ENCODE measurements around the gene ZDHHC13.

GRCh38 chr11:19134004-19134403 lies 17.0 kb downstream of the ZDHHC13 start:
- TF ChIP-seq CTCF (IDR thresholded peaks at IDR 0.05) (no peak), POLR2A (IDR thresholded peaks at IDR 0.05) (no peak)

All from testis (tissue), 2 donors.